GM12801 (cell line): ENCODE results near the gene IP6K3.

Experiments used
- TF ChIP-seq, protein P1 (sequence below): IDR thresholded peaks from one replicate; pipeline ENCODE4 v1.5.1; 2011; ENCODE audit warnings: control low read depth; ENCODE audit not compliant: insufficient read length; ENCODE audit errors: extremely low read depth

The IP6K3 gene

DNA sequence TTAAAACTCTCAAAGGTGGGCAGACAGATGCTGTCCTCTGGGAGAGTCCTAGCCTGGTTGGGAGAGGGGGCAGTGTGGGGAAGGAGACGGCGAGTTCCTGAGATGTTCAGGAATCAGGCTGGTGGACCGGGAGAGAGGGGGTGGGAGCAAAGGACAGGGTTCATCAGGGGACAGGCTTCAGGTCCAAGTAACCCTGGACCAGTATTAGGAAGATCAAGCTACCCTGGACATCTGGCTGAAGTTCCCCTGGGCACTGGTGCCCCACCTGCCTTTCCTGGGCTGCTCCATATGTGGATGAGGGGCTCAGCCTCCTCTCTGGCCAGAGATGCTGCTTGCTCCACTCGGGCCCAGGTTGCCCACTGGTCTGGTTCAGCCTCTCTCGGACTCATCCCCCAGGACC, 1.1 kb upstream of the IP6K3 start:
- TF ChIP-seq, protein P1, sequence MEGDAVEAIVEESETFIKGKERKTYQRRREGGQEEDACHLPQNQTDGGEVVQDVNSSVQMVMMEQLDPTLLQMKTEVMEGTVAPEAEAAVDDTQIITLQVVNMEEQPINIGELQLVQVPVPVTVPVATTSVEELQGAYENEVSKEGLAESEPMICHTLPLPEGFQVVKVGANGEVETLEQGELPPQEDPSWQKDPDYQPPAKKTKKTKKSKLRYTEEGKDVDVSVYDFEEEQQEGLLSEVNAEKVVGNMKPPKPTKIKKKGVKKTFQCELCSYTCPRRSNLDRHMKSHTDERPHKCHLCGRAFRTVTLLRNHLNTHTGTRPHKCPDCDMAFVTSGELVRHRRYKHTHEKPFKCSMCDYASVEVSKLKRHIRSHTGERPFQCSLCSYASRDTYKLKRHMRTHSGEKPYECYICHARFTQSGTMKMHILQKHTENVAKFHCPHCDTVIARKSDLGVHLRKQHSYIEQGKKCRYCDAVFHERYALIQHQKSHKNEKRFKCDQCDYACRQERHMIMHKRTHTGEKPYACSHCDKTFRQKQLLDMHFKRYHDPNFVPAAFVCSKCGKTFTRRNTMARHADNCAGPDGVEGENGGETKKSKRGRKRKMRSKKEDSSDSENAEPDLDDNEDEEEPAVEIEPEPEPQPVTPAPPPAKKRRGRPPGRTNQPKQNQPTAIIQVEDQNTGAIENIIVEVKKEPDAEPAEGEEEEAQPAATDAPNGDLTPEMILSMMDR = no peak

GRCh38 chr6:33746036-33746600, 587 bp downstream of the IP6K3 start:
- TF ChIP-seq, protein P1 = no peak

DNA sequence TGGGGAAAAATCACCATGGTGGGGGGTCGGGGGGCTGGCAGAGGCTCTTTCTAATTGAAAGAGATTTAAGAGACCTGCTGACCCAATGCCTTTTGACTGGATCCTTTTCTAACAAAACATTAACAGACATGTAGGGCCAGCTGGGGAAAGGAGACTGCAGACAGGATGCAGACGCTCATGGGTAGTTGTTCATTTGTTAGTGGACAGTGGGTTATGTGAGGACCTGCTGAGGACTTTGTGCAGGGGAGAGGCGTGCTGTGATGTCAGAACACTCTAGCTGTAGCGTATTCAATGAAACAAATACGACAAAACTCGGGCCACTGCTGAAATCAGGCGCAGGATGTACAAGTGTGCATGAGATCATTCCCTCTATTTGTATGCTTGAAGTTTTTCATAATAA, 1.2 kb downstream of the IP6K3 start:
- TF ChIP-seq, protein P1 = no peak

- TF ChIP-seq, protein P1 = no peak
Observed at GRCh38 chr6:33744895-33745546, 1.7 kb downstream of the IP6K3 start.

- TF ChIP-seq, protein P1 = no peak
Observed at GRCh38 chr6:33744001-33744848, 2.5 kb downstream of the IP6K3 start.

- TF ChIP-seq, protein P1 = no peak
Observed at GRCh38 chr6:33742837-33743236, 3.9 kb downstream of the IP6K3 start.

- TF ChIP-seq, protein P1 = no peak
Observed at GRCh38 chr6:33742092-33742491, 4.6 kb downstream of the IP6K3 start.
